Epithelial cell of proximal tubule (primary cell): ENCODE results near the gene PIGU. TPM values are rescaled to one million over a fixed set of nuclear protein-coding genes. Genes with fewer than 3 reads are reported as not detected.
"Not testable (repeated sequence)": the region's sequence is repeated elsewhere in the genome, so short reads cannot be mapped to it uniquely, and the experiment has no call there.

Source experiments
- DNase-seq: peaks from one replicate; pipeline ENCODE4 v3.0.0-alpha.2; 2011; ENCODE audit warnings: low read depth
- H3K4me3 ChIP-seq: 2 replicates; pipeline ENCODE4 v1.5.1; 2011; ENCODE audit warnings: low read depth, mild to moderate bottlenecking, low read length
- total RNA-seq: library from RNA; depleted of rRNA; stranded (reverse); fragments of >200 nt; gene quantifications from 2 replicates; pipeline ENCODE4 v1.2.3, GENCODE V29; 2015
- TF ChIP-seq, protein P1 (sequence below): conservative IDR thresholded peaks from 2 replicates; pipeline ENCODE4 v1.5.1; 2012; ENCODE audit warnings: low read depth, mild to moderate bottlenecking, low read length

Gene PIGU, protein sequence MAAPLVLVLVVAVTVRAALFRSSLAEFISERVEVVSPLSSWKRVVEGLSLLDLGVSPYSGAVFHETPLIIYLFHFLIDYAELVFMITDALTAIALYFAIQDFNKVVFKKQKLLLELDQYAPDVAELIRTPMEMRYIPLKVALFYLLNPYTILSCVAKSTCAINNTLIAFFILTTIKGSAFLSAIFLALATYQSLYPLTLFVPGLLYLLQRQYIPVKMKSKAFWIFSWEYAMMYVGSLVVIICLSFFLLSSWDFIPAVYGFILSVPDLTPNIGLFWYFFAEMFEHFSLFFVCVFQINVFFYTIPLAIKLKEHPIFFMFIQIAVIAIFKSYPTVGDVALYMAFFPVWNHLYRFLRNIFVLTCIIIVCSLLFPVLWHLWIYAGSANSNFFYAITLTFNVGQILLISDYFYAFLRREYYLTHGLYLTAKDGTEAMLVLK
- total RNA-seq: 29.4 and 30.2 TPM in 2 replicates

DNA sequence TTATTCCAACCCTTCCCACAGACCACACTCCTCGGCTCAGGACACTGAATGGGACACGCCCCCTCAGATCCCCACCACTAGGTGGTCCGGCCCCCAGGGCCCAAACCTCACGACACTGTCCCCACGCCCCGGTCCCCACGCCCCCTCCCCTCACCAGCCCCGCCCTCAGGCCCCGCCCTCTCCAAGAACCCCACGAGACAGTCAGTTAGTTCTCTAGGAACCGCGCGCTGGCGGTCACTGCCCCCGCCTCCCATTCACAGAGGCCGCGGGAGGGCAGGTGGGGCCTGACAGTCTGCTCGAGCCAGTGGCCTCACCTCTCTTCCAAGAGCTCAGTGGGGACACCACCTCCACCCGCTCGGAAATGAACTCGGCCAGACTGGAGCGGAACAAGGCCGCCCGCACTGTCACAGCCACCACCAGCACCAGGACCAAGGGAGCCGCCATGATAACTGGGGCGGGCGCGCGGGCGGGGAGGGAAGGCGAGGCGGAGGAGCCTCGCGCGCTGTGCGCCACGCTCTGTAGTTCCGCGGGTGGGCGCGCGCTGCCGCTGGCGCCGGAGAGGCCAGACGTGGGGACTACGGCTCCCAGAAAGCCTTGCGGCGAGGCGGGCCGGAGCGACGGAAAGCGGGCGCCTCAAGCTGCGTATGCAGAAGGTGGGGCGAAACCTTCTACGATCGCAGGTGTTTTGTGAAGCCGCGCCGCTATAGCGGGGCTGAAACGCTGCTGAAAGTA lies at the start of gene PIGU:
Gene PIGU, minus strand, starts transcription at position 451 of the 732 bp plus-strand sequence. Its CDS starts 7 bp downstream, at position 444.
- TF ChIP-seq, protein P1, sequence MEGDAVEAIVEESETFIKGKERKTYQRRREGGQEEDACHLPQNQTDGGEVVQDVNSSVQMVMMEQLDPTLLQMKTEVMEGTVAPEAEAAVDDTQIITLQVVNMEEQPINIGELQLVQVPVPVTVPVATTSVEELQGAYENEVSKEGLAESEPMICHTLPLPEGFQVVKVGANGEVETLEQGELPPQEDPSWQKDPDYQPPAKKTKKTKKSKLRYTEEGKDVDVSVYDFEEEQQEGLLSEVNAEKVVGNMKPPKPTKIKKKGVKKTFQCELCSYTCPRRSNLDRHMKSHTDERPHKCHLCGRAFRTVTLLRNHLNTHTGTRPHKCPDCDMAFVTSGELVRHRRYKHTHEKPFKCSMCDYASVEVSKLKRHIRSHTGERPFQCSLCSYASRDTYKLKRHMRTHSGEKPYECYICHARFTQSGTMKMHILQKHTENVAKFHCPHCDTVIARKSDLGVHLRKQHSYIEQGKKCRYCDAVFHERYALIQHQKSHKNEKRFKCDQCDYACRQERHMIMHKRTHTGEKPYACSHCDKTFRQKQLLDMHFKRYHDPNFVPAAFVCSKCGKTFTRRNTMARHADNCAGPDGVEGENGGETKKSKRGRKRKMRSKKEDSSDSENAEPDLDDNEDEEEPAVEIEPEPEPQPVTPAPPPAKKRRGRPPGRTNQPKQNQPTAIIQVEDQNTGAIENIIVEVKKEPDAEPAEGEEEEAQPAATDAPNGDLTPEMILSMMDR: peak; percentile 4
- H3K4me3 ChIP-seq: peak within 1 kb of the TSS; percentile 88
- peak; percentile 55 for DNase-seq

DNA sequence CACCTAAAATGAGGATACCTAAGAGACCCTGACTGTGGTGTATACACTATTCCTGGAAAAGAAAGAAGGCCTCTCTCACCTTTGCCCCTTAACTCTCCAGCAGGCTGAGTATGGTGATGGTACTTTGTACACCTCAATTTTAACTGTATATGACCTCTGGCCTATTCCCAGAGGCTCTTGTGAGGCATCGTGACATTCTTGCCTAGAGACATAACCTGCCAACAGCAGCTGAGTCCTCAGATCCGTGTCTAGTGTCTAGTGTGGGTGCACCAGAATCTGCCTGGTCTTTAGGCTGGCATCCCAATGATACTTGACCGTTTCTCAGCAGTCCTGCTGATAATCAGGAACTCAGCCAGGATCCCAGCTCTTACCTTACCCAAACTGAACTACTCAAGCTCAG lies 47.3 kb upstream of the PIGU start:
- H3K4me3 ChIP-seq: no peak overlapping the region
- no peak for DNase-seq
- TF ChIP-seq, protein P1: no peak

DNA sequence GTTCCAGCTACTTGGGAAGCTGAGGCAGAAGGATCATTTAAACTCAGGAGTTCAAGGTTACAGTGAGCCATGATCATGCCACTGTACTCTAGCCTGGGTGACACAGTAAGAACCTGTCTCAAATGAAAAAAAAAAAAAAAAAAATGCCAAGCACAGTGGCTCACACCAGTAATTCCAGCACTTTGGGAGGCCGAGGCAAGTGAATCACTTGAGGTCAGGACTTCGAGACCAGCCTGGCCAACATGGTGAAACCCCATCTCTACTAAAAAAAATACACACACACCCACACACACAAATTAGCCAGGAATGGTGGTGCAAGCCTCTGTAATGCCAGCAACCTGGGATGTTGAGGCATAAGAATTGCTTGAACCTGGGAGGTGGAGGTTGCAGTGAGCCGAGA lies 45.7 kb upstream of the PIGU start:
- not testable (repeated sequence) for DNase-seq, H3K4me3 ChIP-seq

DNA sequence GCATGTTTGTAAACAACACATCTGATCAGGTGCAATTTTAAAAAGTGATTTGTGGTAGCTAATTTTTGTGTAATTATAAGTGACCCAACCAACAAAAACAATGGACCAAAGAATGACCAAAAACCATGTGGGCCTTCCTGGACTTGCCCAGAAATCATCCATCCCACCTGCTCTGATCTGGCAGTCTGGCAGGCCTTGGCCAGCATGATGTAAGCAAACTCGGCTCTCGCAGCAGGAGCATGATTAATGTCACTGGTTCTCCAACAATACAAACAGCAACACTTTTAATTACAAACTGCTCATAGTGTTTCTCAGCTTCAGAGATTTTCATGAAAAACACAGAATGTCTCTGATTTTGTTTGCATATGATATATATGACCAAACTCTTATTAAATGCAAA lies 43.4 kb upstream of the PIGU start:
- DNase-seq: no peak
- TF ChIP-seq, protein P1: no peak
- no peak overlapping the region for H3K4me3 ChIP-seq

DNA sequence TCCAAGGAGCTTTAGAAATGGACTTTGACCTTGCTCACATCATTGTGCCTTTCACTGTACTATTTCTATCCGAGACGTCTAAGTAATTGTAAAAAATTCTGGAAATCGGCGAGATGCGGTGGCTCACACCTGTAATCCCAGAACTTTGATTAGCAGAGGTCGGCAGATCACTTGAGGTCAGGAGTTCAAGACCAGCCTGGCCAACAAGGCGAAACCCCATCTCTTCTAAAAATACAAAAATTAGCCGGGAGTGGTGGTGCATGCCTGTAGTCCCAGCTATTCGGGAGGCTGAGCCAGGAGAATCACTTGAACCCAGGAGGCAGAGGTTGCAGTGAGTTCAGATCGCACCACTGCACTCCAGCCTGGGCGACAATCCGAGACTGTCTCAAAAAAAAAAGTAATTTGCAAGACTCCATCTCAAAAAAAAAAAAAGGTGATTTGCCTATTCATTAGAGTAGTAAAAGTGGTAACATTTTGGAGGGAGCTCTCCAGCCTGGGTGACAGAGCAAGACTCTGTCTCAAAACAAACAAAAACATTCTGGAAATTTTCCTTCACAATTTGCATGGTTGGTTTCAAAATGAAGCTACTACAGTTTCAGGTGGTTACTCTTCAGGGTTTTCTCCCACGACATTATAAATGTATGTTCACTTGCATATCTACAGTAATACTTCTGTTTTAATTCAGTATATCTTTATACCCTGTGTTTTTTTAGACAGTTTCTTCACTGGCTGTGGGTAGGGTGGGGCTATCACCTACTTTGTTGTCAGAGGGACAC lies 42.5 kb upstream of the PIGU start:
- H3K4me3 ChIP-seq, DNase-seq: not testable (repeated sequence)

DNA sequence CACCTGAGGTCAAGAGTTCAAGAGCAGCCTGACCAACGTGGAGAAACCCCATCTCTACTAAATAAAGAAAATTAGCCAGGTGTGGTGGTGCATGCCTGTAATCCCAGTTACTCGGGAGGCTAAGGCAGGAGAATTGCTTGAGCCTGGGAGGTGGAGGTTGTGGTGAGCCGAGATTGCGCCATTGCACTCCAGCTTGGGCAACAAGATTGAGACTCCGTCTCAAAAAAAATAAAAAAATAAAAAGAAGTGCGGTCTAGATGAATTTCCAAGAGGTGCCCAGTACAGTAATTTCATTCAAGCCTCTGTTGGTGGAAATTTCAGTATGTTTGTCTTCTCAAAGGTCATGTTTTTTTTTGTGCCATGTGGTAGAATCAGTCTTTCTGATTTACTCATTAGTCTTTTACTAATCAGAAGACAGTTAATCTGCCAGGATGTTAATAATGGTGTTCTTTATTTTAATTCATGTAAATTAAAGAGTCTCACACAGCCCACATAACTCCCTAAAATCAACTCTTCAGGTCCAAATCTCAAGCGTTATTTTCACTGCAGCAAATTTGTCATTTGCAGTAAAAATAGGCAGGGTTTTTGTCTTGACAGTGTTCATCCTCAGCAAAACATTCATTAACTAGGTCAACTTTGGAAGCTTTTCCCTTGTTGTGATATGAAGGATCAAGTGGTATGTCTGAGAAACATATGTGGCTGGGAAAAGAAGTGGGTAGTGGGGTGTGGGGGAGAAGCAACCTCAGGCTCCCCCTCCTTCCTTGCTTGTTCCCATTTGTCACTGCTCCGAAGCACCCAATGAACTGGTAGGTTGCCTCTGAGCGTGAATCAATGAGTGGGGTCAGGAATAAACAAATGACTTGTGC lies 40.6 kb upstream of the PIGU start:
- DNase-seq: no peak
- no peak overlapping the region for H3K4me3 ChIP-seq
- TF ChIP-seq, protein P1: no peak

DNA sequence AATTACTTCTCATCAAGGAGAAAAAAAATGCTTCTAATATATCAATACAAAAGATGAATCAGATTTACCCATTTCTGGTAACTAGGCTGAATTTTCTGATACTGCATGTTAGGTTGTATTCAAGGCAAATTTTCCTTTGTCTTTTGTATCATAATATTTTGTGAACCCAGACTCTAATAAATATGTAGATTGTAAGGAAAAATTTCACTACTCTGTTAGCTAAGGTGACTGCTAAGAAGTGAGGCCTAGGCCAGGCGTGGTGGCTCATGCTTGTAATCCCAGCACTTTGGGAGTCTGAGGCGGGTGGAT lies 40.0 kb upstream of the PIGU start:
- H3K4me3 ChIP-seq: no peak overlapping the region
- TF ChIP-seq, protein P1: no peak
- no peak for DNase-seq
